NCI-H2029 treated with DMSO at 0.1 percent for 48 hours (cell line): ENCODE results near the gene SLC22A23.

Experiments
- DNase-seq: peaks from one replicate; lab custom pipeline; 2025; lab: John Stamatoyannopoulos, UW

Gene SLC22A23

DNA sequence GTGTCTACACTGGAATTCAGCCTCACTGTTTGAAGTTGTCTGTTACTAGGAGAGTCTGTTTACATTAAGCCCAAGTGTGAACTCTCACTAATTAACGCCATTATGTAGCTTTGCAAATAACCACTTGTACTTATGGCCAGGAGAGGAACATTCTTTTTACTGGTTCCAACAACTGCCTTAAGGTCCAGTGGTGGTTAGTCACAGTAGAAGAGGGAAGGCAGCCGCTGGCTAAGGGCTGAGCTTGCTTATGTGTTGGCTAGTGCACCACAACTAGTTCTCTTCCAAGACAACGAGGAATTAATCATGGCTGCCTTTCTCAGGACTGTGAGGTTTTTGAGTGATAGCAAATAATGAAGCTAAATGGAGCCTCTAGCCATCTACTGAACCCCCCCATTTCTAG lies 14.9 kb upstream of the SLC22A23 start:
- DNase-seq: peak; percentile 98

DNA sequence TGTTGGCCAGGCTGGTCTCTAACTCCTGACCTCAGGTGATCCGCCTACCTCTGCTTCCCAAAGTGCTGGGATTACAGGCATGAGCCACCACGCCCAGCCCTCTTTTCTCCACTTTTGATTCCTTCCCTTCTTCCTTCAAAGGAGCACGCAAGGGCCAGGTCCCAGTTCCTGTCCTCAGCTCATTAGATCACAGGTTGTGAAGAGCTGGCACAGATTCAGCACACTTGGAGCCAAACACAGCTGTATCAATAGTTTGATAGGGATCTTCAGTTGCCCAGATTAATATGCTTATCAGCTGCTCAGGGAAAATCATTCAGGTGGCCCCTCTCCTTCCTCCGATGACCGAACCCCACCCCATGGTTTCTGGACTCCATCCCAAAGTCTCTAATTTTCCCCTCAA lies 14.4 kb upstream of the SLC22A23 start:
- peak; percentile 98 for DNase-seq

DNA sequence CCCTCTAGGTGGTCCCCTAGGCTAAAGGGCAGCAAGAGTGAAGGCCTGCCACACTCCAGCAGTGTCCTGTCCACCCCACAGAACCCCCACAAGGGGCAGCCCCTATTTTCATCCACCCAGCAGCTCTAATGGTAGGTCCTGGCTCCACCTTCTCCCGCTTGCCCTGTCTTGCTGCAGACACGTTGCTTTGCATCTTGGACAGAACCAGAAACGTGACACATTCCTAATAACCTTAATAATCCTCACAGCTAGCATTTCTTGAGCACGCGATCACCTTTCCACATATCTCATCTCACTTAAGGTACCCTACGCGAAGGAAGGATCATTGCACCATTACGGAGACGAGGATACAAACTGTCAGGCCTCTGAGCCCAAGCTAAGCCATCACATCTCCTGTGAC lies 11.7 kb upstream of the SLC22A23 start:
- DNase-seq: no peak

DNA sequence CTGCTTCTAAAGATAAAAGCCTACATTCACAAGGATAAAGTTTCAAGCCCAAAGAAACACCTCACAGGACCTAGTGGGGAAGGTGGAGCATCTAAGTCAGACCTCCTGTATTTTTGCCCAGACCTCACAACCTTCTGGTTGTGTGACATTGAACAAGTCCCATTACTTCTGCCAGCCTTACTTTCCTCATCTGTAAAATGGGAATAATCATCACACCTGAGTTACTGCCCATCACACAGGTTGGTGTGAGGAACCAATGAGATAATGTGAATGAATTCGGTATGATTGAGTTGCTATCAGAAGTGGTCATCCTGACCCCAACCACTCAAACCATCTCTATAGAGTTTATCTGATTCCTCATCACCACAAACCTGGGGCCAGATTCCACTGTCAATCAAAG lies 11.1 kb upstream of the SLC22A23 start:
- DNase-seq: no peak

DNA sequence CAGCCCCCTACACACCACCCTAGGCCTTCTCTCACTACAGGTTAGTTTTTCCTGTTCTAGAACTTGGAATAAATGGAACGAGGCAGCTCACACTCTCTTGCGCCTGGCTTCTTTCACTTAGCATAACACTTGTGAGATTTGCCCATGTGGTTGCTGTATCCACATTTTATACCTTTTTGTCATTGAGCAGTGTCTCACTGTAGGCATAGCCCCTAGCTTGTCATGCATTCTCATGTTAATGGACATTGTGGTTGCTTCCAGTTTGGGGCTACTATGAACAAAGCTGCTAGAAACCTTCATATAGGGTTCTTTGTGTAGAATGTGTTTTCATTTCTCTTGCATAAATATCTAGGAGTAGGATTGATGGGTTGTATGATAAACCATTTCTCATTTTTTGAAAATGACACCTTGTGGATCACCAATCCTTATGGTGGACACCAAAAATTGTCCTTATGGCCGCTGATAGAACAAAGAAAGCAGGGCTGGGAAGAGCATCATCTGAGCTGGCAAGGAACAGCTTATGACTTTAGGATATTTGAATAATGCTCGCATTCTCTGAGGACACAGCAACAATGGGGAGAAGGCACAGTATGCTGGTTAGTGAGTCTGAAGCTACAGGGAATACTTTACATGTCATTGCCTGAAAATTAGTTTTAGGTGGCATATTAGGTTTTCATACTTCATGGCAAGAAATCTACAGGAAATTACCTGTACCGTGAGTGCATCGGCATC lies 9.8 kb upstream of the SLC22A23 start:
- no peak for DNase-seq

DNA sequence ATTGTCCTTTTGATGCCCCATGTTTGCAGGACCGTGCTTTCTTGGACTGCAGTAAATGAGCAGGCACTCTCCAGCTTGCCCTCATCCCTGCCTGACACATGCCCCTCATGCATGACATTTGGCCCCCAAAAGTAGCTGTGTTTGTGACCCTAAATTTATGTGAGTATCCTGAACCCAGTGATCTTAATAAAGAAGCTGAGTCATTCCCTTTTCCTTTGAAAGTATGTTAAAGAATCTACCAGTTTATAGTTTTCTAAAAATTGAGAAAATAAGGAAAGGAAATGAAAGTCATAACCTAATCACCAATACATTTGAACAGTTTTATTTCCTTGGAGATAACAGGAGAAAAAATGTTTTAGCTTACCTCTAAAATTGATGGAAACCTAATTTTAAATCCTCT lies 3.4 kb upstream of the SLC22A23 start:
- DNase-seq: no peak

DNA sequence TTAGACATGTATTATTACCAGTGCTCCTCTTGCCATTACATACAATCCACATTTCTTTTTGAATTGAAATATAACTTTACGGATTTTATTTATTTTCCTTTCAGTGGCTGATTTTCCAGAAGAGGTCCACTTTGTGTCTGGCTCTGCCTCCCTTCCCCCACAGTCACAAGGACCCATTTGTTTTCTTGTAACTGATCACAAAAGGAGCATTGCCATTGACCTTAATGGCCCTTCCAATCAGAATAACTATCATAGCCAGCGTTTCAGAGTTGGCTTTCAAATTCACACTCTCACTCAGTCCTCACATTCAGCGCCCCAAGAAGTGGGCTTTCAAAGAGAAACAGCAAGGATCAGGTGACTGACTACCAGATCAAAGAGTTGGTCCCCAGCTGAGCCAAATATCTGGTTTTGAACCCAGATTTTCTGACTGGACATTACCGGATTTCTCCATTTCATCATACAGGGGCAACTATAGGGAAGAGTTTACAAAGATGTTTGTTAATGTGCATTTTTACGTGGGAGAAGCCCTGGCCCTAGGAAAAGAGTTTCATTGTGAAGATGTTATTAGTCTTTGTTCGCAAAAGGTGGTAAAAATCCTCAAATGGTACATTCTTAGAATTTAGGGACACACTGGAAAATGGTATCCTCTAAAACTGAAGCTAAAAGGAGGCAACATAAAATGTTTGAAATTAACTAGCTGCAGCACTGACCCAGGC lies 2.0 kb upstream of the SLC22A23 start:
- DNase-seq: no peak

DNA sequence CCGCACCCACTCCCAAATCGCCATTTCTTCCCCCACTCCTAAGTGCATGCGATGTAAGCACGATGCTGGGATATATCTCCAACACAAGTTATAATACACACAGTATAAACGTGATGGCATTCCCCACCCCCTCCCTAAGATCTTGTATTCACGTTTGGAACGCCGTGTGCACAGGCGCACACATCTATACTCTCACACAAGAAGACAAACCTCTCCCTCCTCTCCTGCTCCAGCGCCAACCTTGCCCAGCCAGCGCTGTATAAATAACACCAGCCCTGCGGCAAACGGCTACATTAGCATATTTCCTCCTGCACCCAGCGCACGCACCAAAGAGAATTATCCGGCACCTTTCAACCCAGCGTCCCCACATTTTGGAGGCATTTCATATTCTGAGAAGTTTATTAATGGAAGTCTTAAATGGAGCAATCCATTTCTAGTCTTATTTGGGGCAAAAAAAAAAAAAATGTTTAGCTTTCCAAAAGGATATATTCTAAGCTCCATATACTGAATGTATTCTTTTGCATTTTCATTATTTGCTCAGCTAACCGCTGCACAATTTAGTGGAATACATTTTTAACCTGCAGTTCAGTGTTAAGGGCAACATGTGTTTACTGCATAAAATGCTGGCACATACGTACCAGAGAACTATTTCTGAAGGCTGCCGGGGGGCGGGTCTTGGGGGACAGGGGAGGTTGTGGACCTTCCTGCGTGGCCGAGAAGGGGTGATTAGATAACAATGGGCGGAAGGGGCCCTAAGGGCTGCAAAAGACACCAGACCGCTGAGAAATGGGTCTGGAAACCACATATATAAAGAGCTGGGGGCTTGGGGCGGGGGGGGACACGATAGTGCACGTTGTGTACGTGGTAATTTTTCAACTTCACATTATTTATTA lies 1.1 kb upstream of the SLC22A23 start:
- peak; percentile 79 for DNase-seq

DNA sequence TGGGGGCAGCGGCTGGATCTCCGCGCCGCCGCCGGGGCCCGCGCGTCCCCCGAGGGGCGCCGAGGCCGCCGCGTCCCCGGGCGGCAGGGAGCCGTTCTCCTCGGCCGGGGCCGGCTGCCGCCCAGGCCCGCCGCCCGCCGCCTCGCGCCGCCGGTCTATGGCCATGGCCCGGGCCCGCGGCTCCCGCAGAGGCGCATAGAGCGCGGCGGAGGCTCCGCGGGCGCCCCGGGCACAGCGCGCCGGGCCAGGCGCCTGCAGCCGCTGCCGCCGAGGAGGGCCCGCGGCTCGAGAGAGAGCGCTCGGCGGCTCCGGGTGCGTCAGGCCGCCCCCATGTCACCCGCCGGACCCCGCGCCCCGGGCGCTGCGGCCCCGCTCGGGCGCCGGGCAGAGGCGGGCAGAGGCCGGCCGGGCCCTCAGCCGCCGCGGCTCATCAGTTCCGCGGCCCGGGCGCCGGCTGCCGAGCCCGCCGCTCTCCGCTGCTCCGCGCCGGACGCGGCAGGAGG lies 404 bp downstream of the SLC22A23 start:
- no peak for DNase-seq

DNA sequence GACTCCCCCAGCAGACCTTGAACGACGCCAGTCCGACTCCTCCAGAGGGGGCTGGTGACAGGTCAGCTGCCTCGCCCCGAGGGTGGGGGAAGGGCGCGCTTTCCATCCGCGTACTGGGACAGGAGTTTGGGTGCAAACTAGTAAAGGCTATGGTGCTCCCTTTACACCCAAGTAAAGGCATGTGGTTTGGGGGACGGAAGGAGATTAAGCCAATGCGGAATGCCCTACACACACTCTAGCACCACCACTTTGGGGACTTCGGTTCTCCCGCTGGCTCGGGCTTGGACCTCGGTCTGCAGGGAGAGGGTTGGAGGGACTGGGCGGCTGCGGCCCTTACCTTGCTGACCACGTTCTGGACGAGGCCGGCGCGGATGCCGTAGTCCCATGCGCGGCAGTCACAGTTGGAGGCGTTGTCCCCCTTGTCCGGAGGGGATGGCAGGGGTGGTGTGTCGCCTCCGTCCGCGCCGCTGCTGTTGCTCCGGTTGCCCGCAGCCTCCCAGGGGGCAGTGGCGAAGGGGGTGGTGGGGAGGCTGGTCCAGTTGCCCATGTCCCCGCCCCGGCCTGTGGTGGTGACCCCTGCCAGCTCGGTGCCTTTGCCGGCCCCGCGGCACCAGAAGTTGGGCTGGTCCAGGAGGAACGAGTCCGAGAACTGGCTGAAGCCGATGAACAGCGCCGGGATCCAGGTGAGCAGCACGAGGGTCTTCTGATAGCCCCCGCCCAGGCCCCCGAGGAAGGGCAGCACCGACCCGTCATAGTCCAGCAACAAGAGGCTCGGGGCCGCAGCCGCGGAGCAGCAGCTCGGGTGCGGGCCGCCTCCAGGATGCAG lies 1.1 kb downstream of the SLC22A23 start:
- DNase-seq: no peak

DNA sequence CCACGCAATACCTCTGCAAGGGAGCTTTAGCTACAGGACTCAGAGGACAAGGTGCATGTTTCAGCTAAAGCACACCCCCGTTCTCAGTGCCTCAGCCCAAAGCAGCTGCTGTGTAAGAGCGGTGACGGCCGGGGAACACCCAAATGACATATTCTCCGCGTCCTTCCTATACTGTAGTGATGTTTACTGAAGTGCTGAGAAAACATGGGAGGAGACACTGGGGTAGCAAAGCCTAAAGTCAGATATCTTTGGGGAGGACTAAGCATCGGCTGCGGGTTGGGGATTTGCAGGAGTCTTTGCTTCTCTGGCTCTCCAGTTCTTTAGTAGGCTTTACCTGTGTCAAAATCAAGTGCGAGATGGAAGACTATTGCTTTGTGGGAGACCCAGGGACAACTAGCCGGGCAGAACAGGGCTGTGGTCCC lies 1.7 kb downstream of the SLC22A23 start:
- DNase-seq: peak; percentile 65

DNA sequence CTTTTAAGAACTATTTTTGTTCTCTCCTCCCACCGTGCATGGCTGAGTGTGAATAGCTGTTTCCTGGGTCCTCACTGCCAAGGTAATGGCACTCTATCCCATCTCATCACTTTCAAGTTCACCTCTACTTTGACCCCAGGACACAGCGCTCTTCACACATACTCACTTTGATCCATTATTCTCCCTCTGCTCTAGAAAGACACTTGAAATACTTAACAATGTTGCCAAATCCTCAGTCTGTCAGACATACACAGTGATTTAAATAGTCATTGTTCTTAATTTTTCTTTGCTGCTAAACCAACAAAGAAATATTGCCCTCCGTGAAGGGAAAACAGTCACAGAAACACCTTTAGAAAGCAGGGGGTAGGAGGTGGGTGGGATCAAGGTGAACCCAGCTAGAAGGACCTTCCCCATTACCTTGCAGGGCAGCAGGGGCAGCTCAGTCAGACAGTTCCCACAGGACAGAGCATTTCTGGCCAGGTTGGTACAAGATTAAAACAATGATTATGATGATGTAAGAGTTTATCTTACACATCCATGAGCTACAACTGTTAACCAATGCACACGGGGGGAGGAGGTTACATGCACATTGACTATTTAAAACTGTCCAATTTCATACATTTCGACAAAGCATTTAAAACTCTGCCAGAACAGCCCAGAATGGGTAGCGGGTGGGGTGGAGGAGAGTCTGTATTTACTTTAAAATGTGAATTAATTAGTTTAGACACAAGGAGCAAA lies 2.4 kb downstream of the SLC22A23 start:
- peak; percentile 78 for DNase-seq

DNA sequence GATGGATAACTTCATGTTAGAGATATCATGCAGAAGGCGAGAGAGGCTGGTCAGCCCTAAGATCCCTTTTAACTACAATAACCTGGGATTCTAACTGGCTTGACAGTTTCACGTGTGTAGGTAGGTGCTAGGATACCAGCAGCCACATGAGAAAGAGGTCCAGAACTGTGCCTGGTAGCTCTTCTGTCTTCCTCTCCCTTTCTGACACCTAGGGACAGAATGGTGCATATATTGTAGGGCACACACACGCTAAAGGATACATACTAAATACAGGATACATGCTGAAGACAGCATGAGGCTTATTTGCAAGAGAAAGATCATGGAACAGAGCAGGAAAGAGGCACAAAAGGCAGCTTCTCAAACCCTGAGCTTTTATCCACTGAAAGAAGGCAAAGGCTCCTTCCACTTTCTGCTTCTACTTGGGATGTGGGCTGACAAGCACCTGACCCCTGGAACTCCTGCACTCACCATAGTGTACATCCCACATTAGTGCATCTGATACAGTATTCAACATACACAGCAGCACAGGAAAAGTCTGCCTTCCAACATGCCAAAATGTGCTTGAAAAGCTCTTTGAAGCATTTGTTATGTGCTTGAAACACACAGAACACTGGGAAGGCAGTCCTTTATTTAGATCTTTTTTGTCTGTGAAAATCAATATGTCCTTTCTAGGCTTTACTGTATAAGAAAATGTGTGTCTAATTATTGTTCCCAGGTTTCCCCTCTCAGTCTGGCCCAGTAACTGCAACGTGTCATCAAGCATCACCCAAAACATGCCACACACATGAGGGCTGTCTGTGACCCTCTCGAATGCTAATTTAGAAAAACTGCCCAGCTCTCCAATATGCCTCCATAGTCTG lies 3.2 kb downstream of the SLC22A23 start:
- DNase-seq: peak; percentile 78

DNA sequence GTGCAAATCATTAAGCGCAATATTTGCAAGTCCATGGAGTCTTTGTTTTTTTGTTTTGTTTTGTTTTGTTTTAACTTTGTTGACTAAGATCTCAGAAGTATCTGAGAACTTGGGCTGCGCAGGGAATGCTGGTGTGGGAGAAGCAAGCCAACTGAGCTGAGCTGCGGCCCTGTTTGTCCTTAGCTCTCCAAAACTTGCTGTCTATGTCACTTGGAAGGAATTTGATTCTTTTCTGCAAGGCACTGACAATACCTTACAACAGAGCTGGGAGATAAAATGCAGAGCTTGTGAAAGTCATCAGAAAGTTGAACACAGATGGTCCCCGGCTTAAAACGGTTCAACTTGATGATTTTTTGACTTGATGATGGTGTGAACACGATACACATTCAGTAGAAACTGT lies 5.4 kb downstream of the SLC22A23 start:
- DNase-seq: no peak

DNA sequence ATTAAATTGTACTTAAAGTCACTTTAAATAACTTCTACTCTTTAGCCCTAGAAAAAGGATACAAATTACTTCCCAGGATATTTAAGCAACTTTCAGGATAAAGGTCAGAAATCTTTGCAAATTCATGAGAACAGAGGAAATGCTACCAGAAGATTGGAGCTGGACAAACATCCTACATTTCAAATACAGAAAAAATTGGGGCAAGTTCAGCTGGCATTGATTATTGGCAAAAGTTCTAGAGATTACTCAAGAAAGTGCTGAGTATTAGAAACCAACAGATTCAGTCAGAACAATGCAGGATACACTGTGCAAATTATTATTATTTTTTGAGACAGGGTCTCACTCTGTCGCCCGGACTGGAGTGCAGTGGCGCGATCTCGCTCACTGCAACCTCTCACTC lies 6.0 kb downstream of the SLC22A23 start:
- no peak for DNase-seq

DNA sequence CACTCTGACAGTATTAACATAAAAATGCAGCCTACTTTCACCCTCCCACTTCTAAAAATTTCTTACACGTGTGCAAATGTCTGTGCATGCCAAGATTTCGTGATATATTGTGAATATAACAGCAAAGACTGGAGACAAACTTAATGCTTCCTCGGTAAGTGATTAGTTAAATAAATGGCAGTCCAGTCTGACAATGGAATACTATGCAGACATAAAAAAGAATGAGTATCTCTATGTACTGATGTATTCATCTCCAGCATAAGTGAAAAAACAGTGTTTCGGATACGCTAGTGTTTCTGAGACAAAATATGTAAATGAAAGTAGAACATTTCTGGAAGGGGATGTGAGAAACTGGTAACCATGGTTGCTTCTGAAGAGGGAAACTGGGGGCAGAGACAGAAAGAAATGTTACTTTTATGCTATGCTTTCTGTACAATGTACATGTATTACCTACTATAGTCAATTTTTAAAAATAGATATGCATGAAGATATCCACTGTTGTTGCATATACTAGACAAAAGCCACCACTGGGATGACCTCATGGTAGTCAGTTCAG lies 7.0 kb downstream of the SLC22A23 start:
- no peak for DNase-seq

DNA sequence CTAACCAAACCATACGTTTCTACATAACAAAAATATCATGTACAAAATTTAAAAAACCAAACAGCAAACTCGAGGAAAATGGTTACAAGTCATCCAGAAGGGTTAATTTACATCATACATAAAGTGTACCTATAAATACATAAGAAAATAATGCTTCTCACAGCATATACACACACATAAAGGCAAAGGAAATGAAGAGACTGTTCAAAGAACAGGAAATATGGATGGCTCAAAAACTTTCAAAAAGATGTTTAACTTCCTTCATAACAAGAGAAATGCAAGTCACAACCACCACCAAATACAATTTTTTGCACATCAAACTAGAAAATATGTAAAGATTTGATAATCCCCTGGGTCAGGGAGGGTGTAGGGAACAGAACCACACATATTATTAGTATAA lies 7.5 kb downstream of the SLC22A23 start:
- no peak for DNase-seq

DNA sequence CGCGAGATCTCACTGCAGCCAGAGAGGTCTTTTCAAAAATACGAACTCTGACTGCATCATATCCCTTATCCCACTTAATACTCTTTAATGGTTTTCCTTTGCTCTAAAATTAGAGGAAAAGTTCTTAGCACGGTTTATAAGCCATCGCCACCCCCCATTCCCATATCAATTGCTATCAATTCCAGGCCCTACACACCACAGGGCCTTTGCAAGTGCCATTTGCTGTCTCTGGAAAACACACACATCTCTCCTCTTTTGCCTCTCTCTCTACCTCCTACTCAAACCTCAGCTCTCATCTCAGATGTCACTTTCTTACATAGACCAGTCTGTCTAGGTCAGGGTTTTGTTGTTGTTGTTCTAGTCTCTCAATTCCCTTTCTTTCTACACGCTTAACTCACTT lies 9.8 kb downstream of the SLC22A23 start:
- no peak for DNase-seq

DNA sequence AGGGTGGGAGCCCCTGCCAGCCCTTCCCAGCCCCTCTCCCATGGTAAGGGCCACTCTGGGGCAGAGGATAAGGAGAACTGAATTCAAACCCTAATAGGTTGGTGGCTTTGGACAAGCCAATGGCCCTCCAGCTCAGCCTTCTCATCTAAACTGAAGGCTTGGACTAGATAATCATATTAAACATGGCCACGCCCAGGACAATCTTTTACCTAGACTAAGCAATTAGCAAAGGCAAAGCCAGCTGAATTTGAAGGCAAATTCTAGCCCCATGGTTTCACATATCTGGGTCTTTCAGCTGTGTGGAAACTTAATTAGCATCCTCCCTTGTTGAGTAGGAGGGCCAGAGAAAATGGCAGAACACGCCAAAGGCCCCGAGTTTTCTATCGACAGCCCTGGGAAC lies 10.7 kb downstream of the SLC22A23 start:
- no peak for DNase-seq
